Smooth muscle cell (in vitro differentiated cells): ENCODE results near the gene CDC42SE2. TPM values are rescaled to one million over a fixed set of nuclear protein-coding genes. Genes with fewer than 3 reads are reported as not detected.
A peak's percentile ranks its signal among the peaks of the same experiment; 100 is the strongest.

ENCODE experiments used
- DNase-seq: peaks from one replicate; lab custom pipeline; 2025; ENCODE audit not compliant: unreplicated experiment; lab: John Stamatoyannopoulos, UW
- H2AFZ ChIP-seq: fragments of 200-600 bp; sonication (generic); 2 replicates; pipeline ENCODE4 v1.6.0; 2016; ENCODE audit warnings: antibody characterized with exemption, low read depth, mild to moderate bottlenecking
- H3F3A ChIP-seq: fragments of 200-600 bp; sonication (generic); 2 replicates; pipeline ENCODE4 v1.6.0; 2017; ENCODE audit warnings: antibody characterized with exemption, low read depth
- H3K27ac ChIP-seq: fragments of 200-600 bp; sonication (generic); 2 replicates; pipeline ENCODE4 v1.5.1; 2016; ENCODE audit warnings: low read depth, mild to moderate bottlenecking
- H3K27me3 ChIP-seq: fragments of 200-600 bp; sonication (generic); 2 replicates; pipeline ENCODE4 v1.6.1; 2016; ENCODE audit warnings: low read depth, mild to moderate bottlenecking
- H3K36me3 ChIP-seq: fragments of 200-600 bp; sonication (generic); 2 replicates; pipeline ENCODE4 v1.5.1; 2016; ENCODE audit warnings: low read depth
- H3K4me1 ChIP-seq: fragments of 200-600 bp; sonication (generic); 2 replicates; pipeline ENCODE4 v1.5.1; 2016; ENCODE audit warnings: low read depth
- H3K4me2 ChIP-seq: fragments of 200-600 bp; sonication (generic); 2 replicates; pipeline ENCODE4 v1.6.0; 2016; ENCODE audit warnings: mild to moderate bottlenecking
- H3K4me3 ChIP-seq: fragments of 200-600 bp; sonication (generic); 2 replicates; pipeline ENCODE4 v1.5.1; 2016; ENCODE audit warnings: mild to moderate bottlenecking
- H3K79me2 ChIP-seq: fragments of 200-600 bp; sonication (generic); 2 replicates; pipeline ENCODE4 v1.6.0; 2016; ENCODE audit warnings: low read depth, mild to moderate bottlenecking
- H3K9ac ChIP-seq: fragments of 200-600 bp; sonication (generic); 2 replicates; pipeline ENCODE4 v1.6.0; 2016; ENCODE audit warnings: low read depth
- H3K9me3 ChIP-seq: fragments of 200-600 bp; sonication (generic); replicated peaks from 2 replicates; pipeline ENCODE4 v1.5.1; 2016; ENCODE audit warnings: low read depth
- H4K20me1 ChIP-seq: fragments of 200-600 bp; sonication (generic); 2 replicates; pipeline ENCODE4 v1.6.0; 2016; ENCODE audit warnings: low read depth
- CTCF ChIP-seq: fragments of 200-600 bp; sonication (generic); IDR thresholded peaks from 2 replicates; pipeline ENCODE4 v1.5.1; 2017; ENCODE audit warnings: borderline replicate concordance, mild to moderate bottlenecking, antibody characterized with exemption; ENCODE audit not compliant: insufficient read depth, poor library complexity, severe bottlenecking
- WGBS: methylation state at CpG from one replicate; pipeline ENCODE4 v1.1.7; 2016; ENCODE audit warnings: low lambda C conversion rate; 5-methylcytosine and 5-hydroxymethylcytosine counted together
- polyA plus RNA-seq: library from polyadenylated mRNA; unstranded; fragments of >200 nt; fragmentation: Nextera tagmentation; extraction: Ambion mirVana; gene quantifications from 2 replicates; pipeline ENCODE4 v1.2.1, GENCODE V29; 2016
- total RNA-seq: library from RNA; depleted of rRNA; stranded (reverse); fragments of >200 nt; gene quantifications from 2 replicates; pipeline ENCODE4 v1.2.3, GENCODE V29; 2014

CDC42SE2 gene
- total and polyA plus RNA-seq, 2 experiments from 2014 or later = 12.6 to 24.0 TPM

- Histone ChIP-seq H2AFZ (no peak overlapping the region), H4K20me1 (no peaks in the 10 kb centered on the region), H3K27me3 (no peaks in the 10 kb centered on the region), H3F3A (no peaks in the 10 kb centered on the region), H3K4me2 (no peak overlapping the region), H3K4me1 (no peaks in the 10 kb centered on the region), H3K4me3 (no peak overlapping the region), H3K79me2 (no peaks in the 10 kb centered on the region), H3K27ac (no peak overlapping the region), H3K36me3 (no peaks in the 10 kb centered on the region), H3K9me3 (no peaks in the 10 kb centered on the region), H3K9ac (no peak overlapping the region)
- WGBS = 93% methylated on average over 4 of the region's 4 CpGs
- DNase-seq = no peak
- TF ChIP-seq CTCF = no peak
Observed at GRCh38 chr5:131413605-131414559, 150.0 kb downstream of the CDC42SE2 start.

GRCh38 chr5:131416729-131417128 lies 152.9 kb downstream of the CDC42SE2 start:
- Histone ChIP-seq H2AFZ (no peak overlapping the region), H3K79me2 (no peaks in the 10 kb centered on the region), H3K36me3 (no peaks in the 10 kb centered on the region), H3F3A (no peaks in the 10 kb centered on the region), H3K9me3 (no peaks in the 10 kb centered on the region), H3K4me1 (no peaks in the 10 kb centered on the region), H3K4me2 (no peak overlapping the region), H3K27ac (no peak overlapping the region), H3K9ac (no peak overlapping the region), H3K4me3 (no peak overlapping the region), H4K20me1 (no peaks in the 10 kb centered on the region), H3K27me3 (no peaks in the 10 kb centered on the region)
- TF ChIP-seq CTCF = no peak
- WGBS = 89% methylated on average over 3 of the region's 3 CpGs
- DNase-seq = no peak

- peak; percentile 14 for DNase-seq
- H3K79me2 ChIP-seq = no peaks in the 10 kb centered on the region
- H4K20me1 ChIP-seq = no peaks in the 10 kb centered on the region
- no peak overlapping the region for H3K27ac ChIP-seq
- H3K36me3 ChIP-seq = no peaks in the 10 kb centered on the region
- H3K4me2 ChIP-seq = no peak overlapping the region
- H3K27me3 ChIP-seq = no peaks in the 10 kb centered on the region
- no peak overlapping the region for H3K9ac ChIP-seq
- H3F3A ChIP-seq = no peaks in the 10 kb centered on the region
- no peak overlapping the region for H3K4me3 ChIP-seq
- no peaks in the 10 kb centered on the region for H3K9me3 ChIP-seq
- no peak overlapping the region for H2AFZ ChIP-seq
- H3K4me1 ChIP-seq = no peaks in the 10 kb centered on the region
- peak; percentile 86 for TF ChIP-seq CTCF
- WGBS = 19% methylated on average over 7 of the region's 7 CpGs
Observed at GRCh38 chr5:131417240-131417869, 153.5 kb downstream of the CDC42SE2 start.
